Neuronal stem cell (in vitro differentiated cells): ENCODE measurements around the gene CXorf49B.
"Not testable (repeated sequence)": the region's sequence is repeated elsewhere in the genome, so short reads cannot be mapped to it uniquely, and the experiment has no call there.

Experiments used
- DNase-seq: peaks from one replicate; pipeline ENCODE4 v3.0.0-alpha.2; 2013; ENCODE audit warnings: low spot score
- H2AFZ ChIP-seq: one replicate; pipeline ENCODE4 v1.6.1; 2013; ENCODE audit warnings: mild to moderate bottlenecking, low read length, inconsistent platforms
- H2AK5ac ChIP-seq: 2 replicates; pipeline ENCODE4 v1.6.1; 2013; ENCODE audit warnings: low read depth, mild to moderate bottlenecking, inconsistent platforms, low read length, moderate library complexity, mixed read lengths
- H2BK120ac ChIP-seq: 2 replicates; pipeline ENCODE4 v1.6.1; 2013; ENCODE audit warnings: low read depth, mild to moderate bottlenecking, inconsistent platforms, low read length, moderate library complexity, mixed read lengths
- H2BK12ac ChIP-seq: one replicate; pipeline ENCODE4 v1.6.1; 2013; ENCODE audit warnings: low read length, inconsistent platforms
- H2BK15ac ChIP-seq: 2 replicates; pipeline ENCODE4 v1.6.1; 2013; ENCODE audit warnings: mild to moderate bottlenecking, low read length, inconsistent platforms, mixed read lengths
- H2BK5ac ChIP-seq: one replicate; pipeline ENCODE4 v1.6.1; 2013; ENCODE audit warnings: inconsistent platforms, mild to moderate bottlenecking, low read length, moderate library complexity
- H3K14ac ChIP-seq: one replicate; pipeline ENCODE4 v1.6.1; 2013; ENCODE audit warnings: low read length, inconsistent platforms
- H3K18ac ChIP-seq: 2 replicates; pipeline ENCODE4 v1.6.1; 2013; ENCODE audit warnings: low read length, inconsistent platforms
- H3K23ac ChIP-seq: 2 replicates; pipeline ENCODE4 v1.6.1; 2013; ENCODE audit warnings: low read depth, mild to moderate bottlenecking, mixed read lengths, low read length, inconsistent platforms; ENCODE audit not compliant: poor library complexity
- H3K27ac ChIP-seq: replicated peaks from 3 replicates; pipeline ENCODE4 v1.5.1; 2013; ENCODE audit warnings: low read length, inconsistent platforms
- H3K27me3 ChIP-seq, 3 experiments: 2 replicates each; pipeline ENCODE4 v1.6.1; 2013; ENCODE audit warnings: low read length in 3 of 3, mild to moderate bottlenecking in 2 of 3, inconsistent platforms in 1 of 3, low read depth in 1 of 3, mixed read lengths in 1 of 3, moderate library complexity in 1 of 3; ENCODE audit not compliant: control insufficient read depth in 3 of 3, insufficient read depth in 3 of 3
- H3K36me3 ChIP-seq, 2 donors: replicated peaks in 1 of 2; 2 replicates each; pipeline ENCODE4 v1.6.1; 2013; ENCODE audit warnings: low read length in 2 of 2; ENCODE audit not compliant: control insufficient read depth in 2 of 2, insufficient read depth in 2 of 2
- H3K4ac ChIP-seq: 2 replicates; pipeline ENCODE4 v1.6.1; 2013; ENCODE audit warnings: inconsistent platforms, mild to moderate bottlenecking, low read length, moderate library complexity
- H3K4me1 ChIP-seq, 2 donors: 1 replicate in 1 of 2; 2 replicates in 1 of 2; pipeline ENCODE4 v1.6.1; 2013; ENCODE audit warnings: low read length in 2 of 2, low read depth in 1 of 2; ENCODE audit not compliant: control insufficient read depth in 2 of 2, insufficient read depth in 1 of 2
- H3K4me2 ChIP-seq: one replicate; pipeline ENCODE4 v1.6.1; 2013; ENCODE audit warnings: mild to moderate bottlenecking, low read length, inconsistent platforms; ENCODE audit not compliant: insufficient read depth, poor library complexity, severe bottlenecking
- H3K4me3 ChIP-seq, 2 donors: 2 replicates each; pipeline ENCODE4 v1.5.1; 2013; ENCODE audit warnings: low read length in 2 of 2, mild to moderate bottlenecking in 2 of 2, inconsistent platforms in 1 of 2, moderate library complexity in 1 of 2
- H3K79me1 ChIP-seq: one replicate; pipeline ENCODE4 v1.6.1; 2013; ENCODE audit warnings: low read depth, mild to moderate bottlenecking, inconsistent platforms, low read length, moderate library complexity
- H3K9ac ChIP-seq: one replicate; pipeline ENCODE4 v1.6.1; 2013; ENCODE audit warnings: mild to moderate bottlenecking, low read depth, low read length, inconsistent platforms; ENCODE audit not compliant: poor library complexity
- H3K9me3 ChIP-seq, 2 donors: replicated peaks in 1 of 2; 2 replicates each; pipeline versions ENCODE3 to v1.6.1; 2013; ENCODE audit warnings: low read length in 2 of 2, mild to moderate bottlenecking in 2 of 2, inconsistent platforms in 1 of 2, low read depth in 1 of 2, mixed read lengths in 1 of 2, moderate library complexity in 1 of 2; ENCODE audit not compliant: control insufficient read depth in 2 of 2, insufficient read depth in 1 of 2
- H4K8ac ChIP-seq: one replicate; pipeline ENCODE4 v1.6.1; 2013; ENCODE audit warnings: low read depth, mild to moderate bottlenecking, inconsistent platforms, low read length, moderate library complexity
- H4K91ac ChIP-seq: one replicate; pipeline ENCODE4 v1.6.1; 2013; ENCODE audit warnings: low read length, low read depth, mild to moderate bottlenecking, inconsistent platforms; ENCODE audit not compliant: poor library complexity
- WGBS, 2 donors: extraction: QIAGEN DNeasy Blood & Tissue Kit; methylation state at CpG; one replicate each; pipeline ENCODE4 v1.1.7; 2013; ENCODE audit warnings: missing lambda C conversion rate in 2 of 2, mixed read lengths in 1 of 2; ENCODE audit not compliant: insufficient read length in 2 of 2, insufficient replicate concordance in 1 of 2; ENCODE audit errors: extremely low coverage in 2 of 2; 5-methylcytosine and 5-hydroxymethylcytosine counted together

The CXorf49B gene

DNA sequence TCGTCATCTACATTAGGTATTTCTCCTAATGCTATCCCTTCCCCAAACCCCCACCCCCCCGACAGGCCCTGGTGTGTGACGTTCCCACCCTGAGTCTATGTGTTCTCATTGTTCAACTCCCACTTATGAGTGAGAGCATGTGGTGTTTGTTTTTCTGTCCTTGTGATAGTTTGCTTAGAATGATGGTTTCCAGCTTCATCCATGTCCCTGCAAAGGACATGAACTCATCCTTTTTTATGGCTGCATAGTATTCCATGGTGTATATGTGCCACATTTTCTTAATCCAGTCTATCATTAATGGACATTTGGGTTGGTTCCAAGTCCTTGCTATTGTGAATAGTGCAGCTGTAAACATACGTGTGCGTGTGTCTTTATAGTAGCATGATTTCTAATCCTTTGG is 43.3 kb downstream of the CXorf49B start:
- not testable (repeated sequence) for H2BK15ac ChIP-seq, H3K9me3 ChIP-seq, H2BK12ac ChIP-seq, H4K8ac ChIP-seq, H3K4ac ChIP-seq, H3K27me3 ChIP-seq, H4K91ac ChIP-seq, H2AK5ac ChIP-seq, H3K36me3 ChIP-seq, H3K4me3 ChIP-seq, H3K4me2 ChIP-seq, H3K23ac ChIP-seq, H3K14ac ChIP-seq, H2BK5ac ChIP-seq, H3K18ac ChIP-seq, H2AFZ ChIP-seq, DNase-seq, H3K79me1 ChIP-seq, H3K4me1 ChIP-seq, H2BK120ac ChIP-seq, H3K9ac ChIP-seq, H3K27ac ChIP-seq
- WGBS, 2 donors: no CpG with 5 or more reads among the region's 5 CpGs

GRCh38 chrX:71809886-71810285 is 46.7 kb downstream of the CXorf49B start:
- Histone ChIP-seq H2BK15ac (no peak overlapping the region), H3K4me2 (no peak overlapping the region), H2BK12ac (no peak overlapping the region), H2AFZ (no peak overlapping the region), H2AK5ac (no peak overlapping the region), H2BK120ac (no peak overlapping the region), H3K4me1 (no peaks in the 10 kb centered on the region), H3K9ac (no peak overlapping the region), H3K23ac (no peak overlapping the region), H3K4ac (no peak overlapping the region), H3K36me3 (no peaks in the 10 kb centered on the region), H4K91ac (no peak overlapping the region), H3K18ac (no peak overlapping the region), H3K9me3 (no peaks in the 10 kb centered on the region), H3K27ac (no peak overlapping the region), H2BK5ac (no peak overlapping the region), H3K14ac (no peak overlapping the region), H3K79me1 (no peaks in the 10 kb centered on the region), H4K8ac (no peak overlapping the region), H3K27me3 (peaks cover 0 to 14% (median 0%) of the 10 kb centered on the region in 3 experiments), H3K4me3 (no peak overlapping the region)
- no CpG with 5 or more reads among the region's 10 CpGs for WGBS, 2 donors
- DNase-seq: no peak

DNA sequence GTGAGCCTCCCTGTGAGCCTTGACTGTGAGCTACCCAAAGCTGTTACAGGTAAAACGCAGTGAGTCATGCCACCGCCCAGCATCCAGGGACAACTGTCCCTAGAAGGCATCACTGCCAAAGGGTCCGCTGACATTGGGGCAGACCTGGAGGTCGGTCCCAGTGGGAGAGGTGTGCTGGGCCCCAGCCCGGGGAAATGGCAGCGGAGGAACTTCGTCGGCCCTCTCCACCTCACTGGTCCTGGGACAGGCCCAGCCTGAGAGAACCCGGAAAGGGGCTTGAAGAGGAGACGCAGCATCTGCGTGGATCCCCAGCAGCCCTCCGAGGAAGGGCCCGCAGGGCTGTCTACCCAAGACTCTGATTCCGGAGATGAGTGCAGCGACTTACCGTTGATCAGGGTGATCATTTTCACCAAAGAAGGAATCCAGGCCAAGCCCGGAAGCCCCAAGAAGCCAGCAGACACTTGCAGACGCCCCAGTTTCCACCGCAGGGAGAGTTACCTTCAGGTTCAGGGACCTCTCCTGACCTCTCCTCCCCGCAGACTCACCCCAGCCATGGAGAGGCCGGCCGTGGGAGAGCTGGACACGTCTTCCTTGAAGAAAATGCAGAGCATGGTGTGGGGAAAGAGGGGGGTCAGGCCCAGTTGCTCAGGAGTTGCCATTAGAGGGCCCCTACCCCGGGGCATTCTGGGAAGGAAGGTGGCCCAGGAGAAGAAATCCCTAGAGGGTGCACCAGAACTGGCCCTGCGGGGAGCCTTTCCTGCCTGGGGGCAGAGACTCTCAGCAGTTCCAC is 51.2 kb downstream of the CXorf49B start:
- Histone ChIP-seq H2BK12ac (no peak overlapping the region), H3K4me2 (no peak overlapping the region), H2AK5ac (no peak overlapping the region), H3K4me1 (no peaks in the 10 kb centered on the region), H3K27me3 (peaks cover 0 to 14% (median 0%) of the 10 kb centered on the region in 3 experiments), H2AFZ (no peak overlapping the region), H2BK5ac (no peak overlapping the region), H4K91ac (no peak overlapping the region), H3K23ac (no peak overlapping the region), H3K14ac (no peak overlapping the region), H2BK15ac (no peak overlapping the region), H4K8ac (no peak overlapping the region), H2BK120ac (no peak overlapping the region), H3K9ac (no peak overlapping the region), H3K4me3 (no peak overlapping the region), H3K9me3 (no peaks in the 10 kb centered on the region), H3K18ac (no peak overlapping the region), H3K79me1 (peaks cover 2% of the 10 kb centered on the region), H3K27ac (no peak overlapping the region), H3K4ac (no peak overlapping the region), H3K36me3 (no peaks in the 10 kb centered on the region)
- no peak for DNase-seq
- WGBS, 2 donors: no CpG with 5 or more reads among the region's 25 CpGs

DNA sequence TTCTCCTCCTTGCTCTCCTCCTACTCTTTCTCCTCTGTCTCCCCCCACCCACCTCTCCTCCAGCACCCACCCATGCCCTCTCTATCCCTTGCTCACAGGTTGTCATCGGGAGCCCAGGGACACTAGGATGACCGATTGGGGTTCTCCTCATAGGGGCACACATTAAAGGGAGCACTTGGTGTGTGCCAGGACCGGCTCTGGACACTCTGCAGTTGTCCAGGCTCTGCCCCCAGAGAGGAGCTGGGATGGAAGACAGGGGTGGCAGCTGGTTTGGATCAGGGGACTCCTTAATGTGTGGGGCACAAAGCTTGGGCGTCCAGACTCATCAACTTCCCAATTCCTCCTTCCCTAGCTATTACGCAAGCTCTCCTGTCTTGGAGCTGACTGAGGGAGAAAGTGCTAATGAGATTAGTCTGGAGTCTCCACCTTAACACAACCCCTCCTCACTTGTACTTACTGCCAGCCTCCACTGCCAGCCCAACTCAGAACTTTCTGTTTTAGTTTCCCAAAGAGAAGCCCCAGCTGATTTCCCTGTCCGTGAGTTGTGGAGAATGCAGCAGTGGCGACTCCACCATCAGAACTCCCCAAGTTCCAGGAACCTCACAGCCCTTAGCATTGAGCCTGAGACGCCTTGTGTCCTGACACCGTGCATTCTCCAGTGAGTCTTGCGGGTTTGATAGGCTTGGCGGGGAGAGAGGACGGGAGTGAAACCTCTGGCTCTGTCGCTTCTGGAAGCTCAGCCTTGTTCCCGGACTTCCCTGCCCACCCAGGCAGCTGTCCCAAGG is 52.2 kb downstream of the CXorf49B start:
- Histone ChIP-seq H3K9me3 (no peaks in the 10 kb centered on the region), H3K4ac (no peak overlapping the region), H4K8ac (no peak overlapping the region), H2BK5ac (no peak overlapping the region), H2BK15ac (no peak overlapping the region), H3K27me3 (peaks cover 0 to 14% (median 0%) of the 10 kb centered on the region in 3 experiments), H3K27ac (no peak overlapping the region), H3K23ac (no peak overlapping the region), H3K18ac (no peak overlapping the region), H3K4me2 (no peak overlapping the region), H2BK120ac (no peak overlapping the region), H2AFZ (no peak overlapping the region), H3K14ac (no peak overlapping the region), H3K79me1 (peaks cover 2% of the 10 kb centered on the region), H4K91ac (no peak overlapping the region), H2BK12ac (no peak overlapping the region), H3K4me3 (no peak overlapping the region), H3K4me1 (no peaks in the 10 kb centered on the region), H3K36me3 (no peaks in the 10 kb centered on the region), H2AK5ac (no peak overlapping the region), H3K9ac (no peak overlapping the region)
- no CpG with 5 or more reads among the region's 14 CpGs for WGBS, 2 donors
- DNase-seq: no peak
